CD4-positive, alpha-beta T cell (primary cell): ENCODE results near the gene OR6X1. TPM values are rescaled to one million over a fixed set of nuclear protein-coding genes. Genes with fewer than 3 reads are reported as not detected.

Experiments
- ATAC-seq: fragments of 200-7000 bp; cut with Tn5 transposase; one replicate; pipeline ENCODE4 v1.10.0; 2022; ENCODE audit warnings: mild to moderate bottlenecking; ENCODE audit not compliant: poor library complexity
- CTCF ChIA-PET: fragments of 350-600 bp; sonication (Branson Sonifier 250); formaldehyde crosslinking; loops from one replicate; lab custom pipeline; 2021; ENCODE audit warnings: antibody characterized with exemption, inconsistent platforms; lab: Charles Lee
- POLR2A ChIA-PET: fragments of 350-600 bp; sonication (Branson Sonifier 250); formaldehyde crosslinking; loops from one replicate; lab custom pipeline; 2021; ENCODE audit warnings: antibody characterized with exemption, inconsistent platforms; lab: Charles Lee
- DNase-seq, 14 experiments: peaks; one replicate each; pipeline ENCODE4 v3.0.0-alpha.2; 2013 to 2020; ENCODE audit warnings: mixed read lengths in 2 of 14
- H3K27ac ChIP-seq, 2 donors: one replicate each; pipeline versions ENCODE4 v1.5.1 to v1.7.0; 2013; ENCODE audit warnings: low read length in 2 of 2, low read depth in 1 of 2, mild to moderate bottlenecking in 1 of 2
- H3K27me3 ChIP-seq, 2 experiments: 1 replicate in 1 of 2; 2 replicates in 1 of 2; pipeline versions ENCODE4 v1.6.1 to v1.7.0; 2013; ENCODE audit warnings: low read length in 2 of 2, control low read depth in 1 of 2, mild to moderate bottlenecking in 1 of 2, moderate library complexity in 1 of 2; ENCODE audit not compliant: insufficient read depth in 2 of 2, control insufficient read depth in 1 of 2
- H3K36me3 ChIP-seq: one replicate; pipeline ENCODE4 v1.6.1; 2013; ENCODE audit warnings: low read length, control low read depth; ENCODE audit not compliant: insufficient read depth
- H3K4me1 ChIP-seq: one replicate; pipeline ENCODE4 v1.6.1; 2013; ENCODE audit warnings: low read length, control low read depth; ENCODE audit not compliant: insufficient read depth
- H3K4me3 ChIP-seq: one replicate; pipeline ENCODE4 v1.5.1; 2013; ENCODE audit warnings: mild to moderate bottlenecking, low read length, moderate library complexity
- H3K9me3 ChIP-seq, 2 experiments: 1 replicate in 1 of 2; 2 replicates in 1 of 2; pipeline versions ENCODE4 v1.6.1 to v1.7.0; 2013; ENCODE audit warnings: low read length in 2 of 2, mild to moderate bottlenecking in 2 of 2, control low read depth in 1 of 2, moderate library complexity in 1 of 2; ENCODE audit not compliant: control insufficient read depth in 1 of 2, insufficient read depth in 1 of 2
- H3K27ac Mint-ChIP-seq: one replicate; pipeline ENCODE4 v1.8.0; 2020; ENCODE audit warnings: mixed read lengths
- H3K27me3 Mint-ChIP-seq: one replicate; pipeline ENCODE4 v1.8.0; 2021; ENCODE audit warnings: mixed read lengths
- H3K36me3 Mint-ChIP-seq: one replicate; pipeline ENCODE4 v1.8.0; 2021; ENCODE audit warnings: low read depth, mixed read lengths
- H3K4me1 Mint-ChIP-seq: one replicate; pipeline ENCODE4 v1.8.0; 2021; ENCODE audit warnings: low read depth, mixed read lengths
- H3K4me3 Mint-ChIP-seq: one replicate; pipeline ENCODE4 v1.8.0; 2020; ENCODE audit warnings: mild to moderate bottlenecking, mixed read lengths
- H3K9me3 Mint-ChIP-seq: one replicate; pipeline ENCODE4 v1.8.0; 2020; ENCODE audit warnings: mixed read lengths
- intact Hi-C, 2 experiments: fragments of 100-400 bp; cut with DNase I in 1 of 2; cut with micrococcal nuclease in 1 of 2; formaldehyde crosslinking; loops; one replicate each; pipeline versions ENCODE4 v1.15.1 to v1.9.0; 2023 to 2025; cut with DNase I, micrococcal nuclease
- total RNA-seq, 174 experiments: library from RNA in 2 of 174; stranded (reverse) in 2 of 174; gene quantifications; one replicate each; pipeline ENCODE4 v1.2.3 and lab custom pipeline; 2021 to 2026
- TF ChIP-seq, protein P1 (sequence below): fragments of 200-600 bp; IDR thresholded peaks from one replicate; pipeline ENCODE4 v1.8.0; 2022; ENCODE audit warnings: antibody characterized with exemption, mild to moderate bottlenecking

The OR6X1 gene
- total RNA-seq, 2 experiments from 2014 or later, result not detected

DNA sequence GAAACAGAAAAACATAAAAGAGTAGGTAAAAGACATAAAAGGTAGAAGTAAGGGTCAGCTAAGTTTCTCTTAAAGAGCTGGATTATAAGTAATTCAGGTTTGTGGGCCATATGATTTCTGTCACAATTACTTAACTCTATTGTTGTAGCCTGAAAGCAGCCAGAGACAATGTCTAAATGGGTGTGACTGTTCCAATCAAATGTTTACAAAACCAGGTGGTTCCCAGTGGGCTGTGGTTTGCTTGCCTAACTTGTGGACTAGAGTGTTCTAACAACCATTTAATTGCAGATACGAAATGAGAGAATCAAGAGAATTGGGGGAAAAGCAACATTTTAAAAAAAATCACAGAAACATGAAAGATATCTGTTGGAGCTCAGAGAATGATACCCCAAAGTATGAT, 29.2 kb upstream of the OR6X1 start:
- Mint-ChIP-seq H3K36me3 (no peaks in the 10 kb centered on the region), H3K27ac (no peak overlapping the region), H3K4me3 (no peak overlapping the region), H3K9me3 (peaks cover 4% of the 10 kb centered on the region), H3K27me3 (peaks cover 25% of the 10 kb centered on the region), H3K4me1 (no peaks in the 10 kb centered on the region)
- peaks cover 0 to 3% of the 10 kb centered on the region in 2 experiments for H3K27me3 ChIP-seq
- intact Hi-C loops, result no loop called here
- POLR2A ChIA-PET, result no interaction called here
- no peaks in the 10 kb centered on the region for H3K36me3 ChIP-seq
- DNase-seq (no peak), ATAC-seq (no peak)
- TF ChIP-seq, protein P1, sequence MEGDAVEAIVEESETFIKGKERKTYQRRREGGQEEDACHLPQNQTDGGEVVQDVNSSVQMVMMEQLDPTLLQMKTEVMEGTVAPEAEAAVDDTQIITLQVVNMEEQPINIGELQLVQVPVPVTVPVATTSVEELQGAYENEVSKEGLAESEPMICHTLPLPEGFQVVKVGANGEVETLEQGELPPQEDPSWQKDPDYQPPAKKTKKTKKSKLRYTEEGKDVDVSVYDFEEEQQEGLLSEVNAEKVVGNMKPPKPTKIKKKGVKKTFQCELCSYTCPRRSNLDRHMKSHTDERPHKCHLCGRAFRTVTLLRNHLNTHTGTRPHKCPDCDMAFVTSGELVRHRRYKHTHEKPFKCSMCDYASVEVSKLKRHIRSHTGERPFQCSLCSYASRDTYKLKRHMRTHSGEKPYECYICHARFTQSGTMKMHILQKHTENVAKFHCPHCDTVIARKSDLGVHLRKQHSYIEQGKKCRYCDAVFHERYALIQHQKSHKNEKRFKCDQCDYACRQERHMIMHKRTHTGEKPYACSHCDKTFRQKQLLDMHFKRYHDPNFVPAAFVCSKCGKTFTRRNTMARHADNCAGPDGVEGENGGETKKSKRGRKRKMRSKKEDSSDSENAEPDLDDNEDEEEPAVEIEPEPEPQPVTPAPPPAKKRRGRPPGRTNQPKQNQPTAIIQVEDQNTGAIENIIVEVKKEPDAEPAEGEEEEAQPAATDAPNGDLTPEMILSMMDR, result no peak
- CTCF ChIA-PET, result no interaction called here
- no peaks in the 10 kb centered on the region for H3K9me3 ChIP-seq
- H3K27ac ChIP-seq, result no peak overlapping the region
- no peak overlapping the region for H3K4me3 ChIP-seq
- H3K4me1 ChIP-seq, result no peaks in the 10 kb centered on the region

DNA sequence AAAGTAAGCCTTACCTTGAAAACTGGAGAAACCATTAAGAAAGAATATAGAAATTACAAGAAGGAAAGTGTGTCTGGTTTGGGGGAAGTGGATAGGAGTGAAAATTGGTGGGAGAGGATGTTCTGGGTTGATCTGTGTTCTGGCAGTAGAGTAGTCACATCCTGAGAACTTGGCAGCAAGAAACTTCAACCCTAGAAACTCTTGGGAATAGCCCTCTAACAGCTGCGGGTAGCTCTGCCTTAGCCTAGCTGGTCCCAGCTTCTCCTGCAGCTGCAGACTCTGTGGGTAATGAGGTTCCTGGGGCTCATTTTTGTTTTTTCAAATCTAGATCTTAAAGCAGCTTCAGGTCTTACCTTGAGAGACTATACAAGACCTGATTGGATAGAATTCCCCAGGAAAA, 24.2 kb upstream of the OR6X1 start:
- CTCF ChIA-PET, result no interaction called here
- Histone ChIP-seq H3K9me3 (no peaks in the 10 kb centered on the region), H3K4me1 (no peaks in the 10 kb centered on the region), H3K27ac (no peak overlapping the region), H3K27me3 (peaks cover 0 to 3% of the 10 kb centered on the region in 2 experiments), H3K4me3 (no peak overlapping the region), H3K36me3 (no peaks in the 10 kb centered on the region)
- POLR2A ChIA-PET, result no interaction called here
- TF ChIP-seq, protein P1, result no peak
- H3K9me3 Mint-ChIP-seq, result no peaks in the 10 kb centered on the region
- no peak overlapping the region for H3K27ac Mint-ChIP-seq
- peaks cover 21% of the 10 kb centered on the region for H3K27me3 Mint-ChIP-seq
- H3K36me3 Mint-ChIP-seq, result no peaks in the 10 kb centered on the region
- H3K4me3 Mint-ChIP-seq, result no peak overlapping the region
- intact Hi-C loops, result no loop called here
- DNase-seq, result no peak
- H3K4me1 Mint-ChIP-seq, result no peaks in the 10 kb centered on the region
- no peak for ATAC-seq

DNA sequence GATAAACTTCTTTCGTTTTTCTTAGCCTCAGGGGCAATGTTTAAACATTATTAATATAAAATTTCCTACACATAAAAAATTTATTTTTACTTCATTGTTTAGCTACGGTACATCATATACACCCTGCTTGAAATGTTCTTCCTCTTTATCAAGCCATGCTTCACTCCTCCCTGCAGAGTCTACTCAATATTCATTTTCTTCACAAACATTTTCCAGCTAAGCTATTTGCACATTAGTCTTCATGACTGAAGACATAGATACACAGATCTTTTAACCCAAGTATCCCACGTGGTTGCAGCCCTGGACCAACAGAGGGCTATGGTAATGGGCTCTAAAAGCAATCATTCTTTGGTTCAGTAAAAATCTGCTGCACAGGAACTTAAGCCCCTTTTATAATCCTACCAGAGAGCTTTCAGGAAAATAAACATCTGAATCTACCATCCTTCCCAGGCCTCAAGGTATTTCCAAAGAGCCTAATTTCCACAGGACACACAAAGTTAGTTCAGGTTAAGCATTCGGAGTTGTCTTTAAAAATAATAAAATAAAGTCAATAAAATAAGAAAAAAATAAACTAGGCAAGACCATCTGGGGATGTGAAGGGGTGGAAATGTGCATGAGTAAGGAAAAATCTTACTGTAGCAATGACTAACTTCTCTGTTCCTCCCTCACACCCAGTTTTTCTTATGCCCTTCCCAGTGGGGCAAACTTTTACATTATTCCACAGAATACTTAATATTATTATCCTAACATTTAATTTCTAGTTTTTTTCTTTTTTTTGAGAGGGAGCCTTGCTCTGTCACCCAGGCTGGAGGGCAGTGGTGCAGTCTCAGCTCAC, 21.6 kb upstream of the OR6X1 start:
- Histone ChIP-seq H3K4me1 (no peaks in the 10 kb centered on the region), H3K4me3 (no peak overlapping the region), H3K36me3 (no peaks in the 10 kb centered on the region), H3K9me3 (no peaks in the 10 kb centered on the region), H3K27ac (no peak overlapping the region), H3K27me3 (peaks cover 0 to 3% of the 10 kb centered on the region in 2 experiments)
- ATAC-seq (no peak), DNase-seq (no peak)
- Mint-ChIP-seq H3K27me3 (peaks cover 16% of the 10 kb centered on the region), H3K9me3 (no peaks in the 10 kb centered on the region), H3K36me3 (no peaks in the 10 kb centered on the region), H3K27ac (no peak overlapping the region), H3K4me1 (no peaks in the 10 kb centered on the region), H3K4me3 (no peak overlapping the region)
- CTCF ChIA-PET, result no interaction called here
- TF ChIP-seq, protein P1, result no peak
- intact Hi-C loops, result no loop called here
- POLR2A ChIA-PET, result no interaction called here
